ENCODE data around the gene CDH1.
"Not testable (repeated sequence)": the region's sequence is repeated elsewhere in the genome, so short reads cannot be mapped to it uniquely, and the experiment has no call there.

The CDH1 gene

DNA sequence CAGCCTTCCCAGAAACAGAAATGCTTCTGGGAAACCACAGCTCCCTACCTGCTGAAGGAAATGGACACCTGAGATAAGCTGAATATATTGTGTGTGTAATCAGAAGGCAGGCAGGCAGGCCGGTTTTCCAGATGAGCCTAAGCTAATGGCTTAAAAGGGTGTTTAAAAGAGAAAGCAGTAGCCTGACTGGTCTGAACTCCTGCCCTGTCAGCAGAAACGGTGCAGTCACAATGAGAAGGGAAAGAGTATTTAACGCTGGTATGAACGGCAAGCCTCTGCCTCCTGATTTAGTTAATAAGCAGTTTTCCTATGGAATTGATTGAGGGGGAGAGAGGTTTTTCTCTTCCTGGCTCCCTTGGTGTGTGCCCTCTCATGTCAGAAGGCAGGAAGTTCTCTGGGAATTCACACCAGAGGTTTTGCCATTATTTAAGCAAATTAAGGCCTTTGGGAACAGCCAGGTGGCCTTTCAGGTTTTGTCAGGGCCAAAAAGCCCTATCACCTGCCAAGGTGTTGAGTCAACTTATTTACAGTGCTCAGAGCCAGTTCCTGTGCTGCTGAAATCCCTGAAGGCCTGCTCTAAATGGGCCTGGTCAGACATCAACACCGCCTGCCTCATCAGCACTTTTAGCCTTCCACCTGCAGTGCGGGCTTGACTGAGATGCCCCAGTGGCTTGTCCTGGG is 41.6 kb downstream of the CDH1 start:
- Histone ChIP-seq H3K27me3 (ENCODE audit: control insufficient read depth, insufficient read depth, low read length) (no peaks in the 10 kb centered on the region), H3K27ac (ENCODE audit: low read depth, low read length) (peak overlapping the region; percentile 68), H3K4me1 (ENCODE audit: control insufficient read depth, insufficient read depth, low read length) (peaks cover 45% of the 10 kb centered on the region), H3K9me3 (ENCODE audit: control insufficient read depth, insufficient read depth, low read depth, low read length) (no peaks in the 10 kb centered on the region), H3K4me3 (ENCODE audit: low read depth, low read length) (no peak overlapping the region; the same call in 1 of the 2 replicates), H3K9ac (ENCODE audit: low read length) (peak overlapping the region; percentile 18), H3K36me3 (ENCODE audit: control insufficient read depth, insufficient read depth, low read length) (peaks cover 4% of the 10 kb centered on the region; the same call in 1 of the 2 replicates)

DNA sequence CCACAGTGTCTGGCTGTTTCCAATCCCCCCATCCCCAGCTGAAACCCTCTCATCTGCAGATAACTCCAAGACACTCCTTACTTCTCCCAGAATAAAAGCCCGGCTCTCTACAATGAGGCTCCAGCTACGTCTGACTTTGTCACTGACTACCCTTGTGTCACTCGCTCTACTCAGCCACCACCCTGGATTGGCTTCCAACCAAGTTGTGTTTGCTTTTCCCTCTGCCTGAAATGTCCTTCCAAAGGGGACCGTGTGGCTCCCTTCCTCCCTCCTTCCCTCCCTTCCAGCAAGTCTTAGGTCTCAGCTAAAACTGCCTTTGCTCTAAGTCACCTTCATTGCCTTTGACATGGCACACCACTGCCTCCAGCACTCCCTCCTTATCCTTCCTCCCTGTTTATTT is 42.8 kb downstream of the CDH1 start:
- no peak overlapping the region; the same call in 1 of the 2 replicates for H3K27ac ChIP-seq (ENCODE audit: low read depth, low read length)
- peaks cover 45% of the 10 kb centered on the region for H3K4me1 ChIP-seq (ENCODE audit: control insufficient read depth, insufficient read depth, low read length)

DNA sequence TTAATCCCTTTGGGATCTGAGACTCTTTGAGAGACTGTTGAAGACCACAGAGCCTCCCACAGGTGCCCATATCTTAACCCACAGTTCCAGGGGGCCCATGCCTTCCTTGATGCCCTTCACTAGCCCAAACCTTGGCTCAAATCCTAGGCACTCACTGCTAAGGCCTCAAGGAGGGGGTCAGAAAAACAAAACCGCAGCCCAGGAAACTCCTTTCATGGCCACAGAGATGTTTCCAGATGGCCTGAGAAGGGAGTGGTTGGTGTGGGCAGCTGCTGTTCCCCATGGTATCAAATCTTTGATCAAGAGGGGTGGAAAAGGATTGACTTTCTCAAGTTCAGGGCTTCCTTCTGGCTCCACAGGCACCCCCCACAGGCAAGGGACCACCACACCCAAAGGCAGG is 44.7 kb downstream of the CDH1 start:
- Histone ChIP-seq H3K27me3 (ENCODE audit: control insufficient read depth, insufficient read depth, low read length) (no peaks in the 10 kb centered on the region), H3K9ac (ENCODE audit: low read length) (no peak overlapping the region), H3K4me3 (ENCODE audit: low read depth, low read length) (no peak overlapping the region), H3K4me1 (ENCODE audit: control insufficient read depth, insufficient read depth, low read length) (peaks cover 42% of the 10 kb centered on the region), H3K36me3 (ENCODE audit: control insufficient read depth, insufficient read depth, low read length) (peaks cover 10% of the 10 kb centered on the region; the same call in 1 of the 2 replicates), H3K9me3 (ENCODE audit: control insufficient read depth, insufficient read depth, low read depth, low read length) (no peaks in the 10 kb centered on the region), H3K27ac (ENCODE audit: low read depth, low read length) (peak overlapping the region; percentile 54; the same call in 1 of the 2 replicates)

More for the DNA sequence above, 42.8 kb downstream of the CDH1 start:
- no peak overlapping the region for H3K4me3 ChIP-seq (ENCODE audit: low read depth, low read length)
- peaks cover 4% of the 10 kb centered on the region; the same call in 1 of the 2 replicates for H3K36me3 ChIP-seq (ENCODE audit: control insufficient read depth, insufficient read depth, low read length)
- H3K9ac ChIP-seq (ENCODE audit: low read length) = no peak overlapping the region
- H3K27me3 ChIP-seq (ENCODE audit: control insufficient read depth, insufficient read depth, low read length) = no peaks in the 10 kb centered on the region
- no peaks in the 10 kb centered on the region for H3K9me3 ChIP-seq (ENCODE audit: control insufficient read depth, insufficient read depth, low read depth, low read length)

DNA sequence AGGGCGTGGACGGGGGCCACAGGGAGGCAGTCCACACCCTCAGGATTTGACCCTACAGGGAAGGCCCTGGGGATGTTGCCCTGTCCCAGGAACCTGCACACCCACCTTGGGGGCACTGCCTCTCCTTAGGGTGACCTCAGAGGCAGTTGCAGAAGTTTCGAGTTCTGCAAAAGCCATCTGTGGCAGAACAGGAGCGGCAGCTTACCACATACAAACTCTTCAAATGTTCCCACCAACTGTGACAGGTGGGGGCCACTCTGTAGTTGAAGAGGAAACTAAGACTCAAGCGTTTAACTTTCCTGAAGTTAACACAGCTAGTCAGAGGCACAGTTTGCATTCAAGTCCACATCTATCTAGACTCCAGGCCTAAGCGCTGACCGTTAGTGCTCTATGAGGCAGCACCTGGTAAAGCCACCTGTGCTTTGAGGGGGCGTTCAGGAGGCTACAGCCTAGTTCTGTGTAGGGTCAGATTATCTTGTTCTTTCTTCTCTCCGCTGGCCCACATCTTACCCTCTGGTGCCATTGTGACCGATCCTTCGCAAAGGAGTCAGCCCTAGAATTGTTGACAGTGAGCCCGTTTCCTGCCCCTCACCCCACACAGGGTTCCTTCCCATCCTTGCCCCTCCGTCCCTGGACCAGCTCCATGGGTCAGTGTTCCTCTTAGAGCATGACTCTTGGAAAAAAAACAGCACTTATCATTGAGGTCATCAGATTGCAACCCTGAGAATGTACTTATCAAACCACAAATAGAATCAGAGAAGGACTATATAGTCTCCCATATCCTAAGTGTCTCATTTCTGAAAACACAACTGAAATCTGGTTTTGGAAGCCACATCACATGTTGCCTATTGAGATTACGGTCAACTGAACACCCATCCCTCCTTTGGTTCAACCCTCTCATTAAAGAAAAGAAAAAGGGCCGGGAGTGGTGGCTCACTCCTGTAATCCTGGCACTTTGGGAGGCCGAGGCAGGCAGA is 45.4 kb downstream of the CDH1 start:
- peaks cover 38% of the 10 kb centered on the region for H3K4me1 ChIP-seq (ENCODE audit: control insufficient read depth, insufficient read depth, low read length)
- H3K9ac ChIP-seq (ENCODE audit: low read length) = no peak overlapping the region
- peaks cover 10% of the 10 kb centered on the region; the same call in 1 of the 2 replicates for H3K36me3 ChIP-seq (ENCODE audit: control insufficient read depth, insufficient read depth, low read length)
- peak overlapping the region; percentile 54; the same call in 1 of the 2 replicates for H3K27ac ChIP-seq (ENCODE audit: low read depth, low read length)
- no peaks in the 10 kb centered on the region for H3K27me3 ChIP-seq (ENCODE audit: control insufficient read depth, insufficient read depth, low read length)
- no peak overlapping the region for H3K4me3 ChIP-seq (ENCODE audit: low read depth, low read length)
- no peaks in the 10 kb centered on the region for H3K9me3 ChIP-seq (ENCODE audit: control insufficient read depth, insufficient read depth, low read depth, low read length)

DNA sequence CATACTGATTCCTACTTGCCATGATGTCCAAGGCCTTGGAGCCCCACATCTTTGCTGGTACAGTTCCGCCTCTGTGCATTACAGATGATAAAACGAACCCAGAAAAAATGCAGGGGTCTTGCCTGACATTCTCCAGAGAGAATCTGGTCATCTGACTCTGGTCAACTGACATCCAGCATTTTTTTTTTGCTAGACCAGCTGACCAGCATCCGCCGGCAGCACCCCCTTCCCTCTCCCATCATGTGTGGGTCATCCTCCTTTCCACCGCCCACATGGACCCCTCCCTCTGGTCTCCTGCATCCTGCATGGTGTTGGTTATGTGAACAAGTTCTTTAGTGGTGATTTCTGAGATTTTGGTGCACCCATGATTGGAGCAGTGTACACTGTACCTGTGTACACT is 47.1 kb downstream of the CDH1 start:
- Histone ChIP-seq H3K27me3 (ENCODE audit: control insufficient read depth, insufficient read depth, low read length) (no peaks in the 10 kb centered on the region), H3K27ac (ENCODE audit: low read depth, low read length) (no peak overlapping the region), H3K9me3 (ENCODE audit: control insufficient read depth, insufficient read depth, low read depth, low read length) (no peaks in the 10 kb centered on the region), H3K9ac (ENCODE audit: low read length) (no peak overlapping the region), H3K4me3 (ENCODE audit: low read depth, low read length) (no peak overlapping the region), H3K36me3 (ENCODE audit: control insufficient read depth, insufficient read depth, low read length) (peaks cover 10% of the 10 kb centered on the region; the same call in 1 of the 2 replicates), H3K4me1 (ENCODE audit: control insufficient read depth, insufficient read depth, low read length) (peaks cover 27% of the 10 kb centered on the region)

DNA sequence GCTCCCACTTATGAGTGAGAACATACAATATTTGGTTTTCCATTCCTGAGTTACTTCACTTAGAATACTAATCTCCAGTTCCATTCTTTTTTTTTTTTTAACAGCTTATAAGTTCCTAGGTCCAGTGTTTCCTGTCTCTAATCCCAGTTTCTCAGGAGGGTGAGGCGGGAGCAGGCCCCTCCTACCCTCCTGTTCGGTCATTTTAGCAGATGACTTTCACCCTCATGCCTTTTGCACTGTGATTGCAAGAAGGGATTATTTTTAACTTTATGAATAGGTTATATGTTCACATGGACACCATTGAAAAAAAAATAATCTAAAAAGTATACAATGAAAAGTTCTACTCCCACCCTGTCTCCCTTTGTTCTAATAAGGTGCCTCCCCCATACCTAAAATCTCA is 47.6 kb downstream of the CDH1 start:
- Histone ChIP-seq H3K27ac (ENCODE audit: low read depth, low read length) (no peak overlapping the region), H3K9me3 (ENCODE audit: control insufficient read depth, insufficient read depth, low read depth, low read length) (no peaks in the 10 kb centered on the region), H3K27me3 (ENCODE audit: control insufficient read depth, insufficient read depth, low read length) (no peaks in the 10 kb centered on the region), H3K36me3 (ENCODE audit: control insufficient read depth, insufficient read depth, low read length) (peaks cover 9% of the 10 kb centered on the region; the same call in 1 of the 2 replicates), H3K9ac (ENCODE audit: low read length) (no peak overlapping the region), H3K4me1 (ENCODE audit: control insufficient read depth, insufficient read depth, low read length) (peaks cover 26% of the 10 kb centered on the region), H3K4me3 (ENCODE audit: low read depth, low read length) (no peak overlapping the region)

DNA sequence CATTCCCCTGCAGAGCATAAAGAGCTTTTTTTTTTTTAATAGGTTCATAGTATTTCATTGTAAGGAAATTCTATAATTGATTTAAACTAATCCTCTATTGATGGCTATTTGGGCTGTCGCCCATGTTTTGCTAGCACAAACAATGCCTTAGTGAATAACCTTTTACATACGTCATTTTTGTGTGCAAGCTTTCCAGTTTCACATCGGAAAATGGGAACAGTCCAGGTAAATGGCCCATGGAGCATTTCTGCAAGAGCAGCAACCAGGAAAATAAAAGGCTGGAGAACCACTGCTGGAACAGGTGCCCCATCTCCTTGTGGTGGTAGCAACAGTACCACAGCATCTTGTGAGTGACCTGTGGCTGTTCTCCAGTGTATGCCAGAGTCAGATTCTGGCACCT is 48.6 kb downstream of the CDH1 start:
- Histone ChIP-seq H3K4me1 (ENCODE audit: control insufficient read depth, insufficient read depth, low read length) (peaks cover 28% of the 10 kb centered on the region), H3K9ac (ENCODE audit: low read length) (no peak overlapping the region)

DNA sequence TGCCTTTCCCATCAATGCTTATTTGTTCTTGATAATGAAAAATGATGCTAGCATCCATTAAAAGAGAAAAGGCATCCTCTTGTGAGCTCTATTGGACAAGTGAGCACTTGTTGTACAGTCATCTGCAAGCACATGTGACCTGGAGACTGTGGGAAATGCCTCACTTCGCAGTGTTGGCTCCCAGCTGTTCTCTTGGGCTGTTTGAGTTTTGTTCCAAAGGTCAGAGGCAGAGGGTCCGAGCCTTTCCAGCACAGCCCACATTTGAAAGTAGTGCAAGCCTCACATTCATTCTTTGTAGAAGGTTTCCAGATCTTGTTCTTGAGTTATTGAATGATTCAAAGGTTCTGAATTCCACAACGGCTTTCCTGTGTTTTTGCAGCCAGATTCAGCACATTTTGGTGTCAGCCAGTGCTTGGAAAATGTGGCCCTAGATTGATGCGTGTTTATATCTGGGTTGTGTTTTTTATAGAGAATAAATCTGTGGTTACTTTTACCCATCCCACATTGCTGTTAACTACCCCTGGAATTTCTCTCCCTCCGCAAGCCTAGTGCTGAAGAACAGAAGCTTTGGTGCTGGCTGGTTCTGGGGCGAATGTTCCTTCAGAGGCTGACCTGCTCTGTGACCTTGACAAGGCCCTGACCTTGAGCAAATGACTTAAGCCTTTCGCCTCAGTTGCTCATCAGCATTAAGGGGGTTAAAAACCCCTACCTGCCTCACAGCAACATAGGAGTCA is 49.8 kb downstream of the CDH1 start:
- H3K27me3 ChIP-seq (ENCODE audit: control insufficient read depth, insufficient read depth, low read length) = no peaks in the 10 kb centered on the region

More for the DNA sequence above, 48.6 kb downstream of the CDH1 start:
- Histone ChIP-seq H3K27ac (ENCODE audit: low read depth, low read length) (no peak overlapping the region), H3K27me3 (ENCODE audit: control insufficient read depth, insufficient read depth, low read length) (no peaks in the 10 kb centered on the region), H3K4me3 (ENCODE audit: low read depth, low read length) (no peak overlapping the region), H3K36me3 (ENCODE audit: control insufficient read depth, insufficient read depth, low read length) (peaks cover 6% of the 10 kb centered on the region; the same call in 1 of the 2 replicates), H3K9me3 (ENCODE audit: control insufficient read depth, insufficient read depth, low read depth, low read length) (no peaks in the 10 kb centered on the region)

DNA sequence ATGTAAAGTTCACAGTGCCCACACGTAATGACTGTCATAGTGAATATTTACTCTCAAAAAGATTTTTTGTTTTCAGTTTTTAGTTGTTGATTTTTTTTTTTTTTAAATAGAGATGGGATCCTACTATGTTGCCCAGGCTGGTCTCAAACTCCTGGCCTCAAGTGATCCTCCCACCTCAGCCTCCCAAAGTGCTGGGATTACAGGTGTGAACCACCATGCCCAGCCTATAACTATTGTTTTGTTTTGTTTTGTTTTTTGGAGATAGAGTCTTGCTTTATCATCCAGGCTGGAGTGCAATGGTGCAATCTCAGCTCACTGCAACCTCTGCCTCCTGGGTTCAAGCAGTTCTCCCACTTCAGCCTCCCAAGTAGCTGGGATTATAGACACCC is 50.3 kb downstream of the CDH1 start:
- not testable (repeated sequence) for H3K36me3 ChIP-seq (ENCODE audit: control insufficient read depth, insufficient read depth, low read length); H3K9ac ChIP-seq (ENCODE audit: low read length); H3K9me3 ChIP-seq (ENCODE audit: control insufficient read depth, insufficient read depth, low read depth, low read length); H3K27ac ChIP-seq (ENCODE audit: low read depth, low read length); H3K27me3 ChIP-seq (ENCODE audit: control insufficient read depth, insufficient read depth, low read length); H3K4me3 ChIP-seq (ENCODE audit: low read depth, low read length)
- H3K4me1 ChIP-seq (ENCODE audit: control insufficient read depth, insufficient read depth, low read length) = peaks cover 24% of the 10 kb centered on the region

More for the DNA sequence above, 49.8 kb downstream of the CDH1 start:
- peaks cover 27% of the 10 kb centered on the region for H3K4me1 ChIP-seq (ENCODE audit: control insufficient read depth, insufficient read depth, low read length)
- H3K9ac ChIP-seq (ENCODE audit: low read length) = no peak overlapping the region
- H3K9me3 ChIP-seq (ENCODE audit: control insufficient read depth, insufficient read depth, low read depth, low read length) = no peaks in the 10 kb centered on the region
- no peak overlapping the region for H3K27ac ChIP-seq (ENCODE audit: low read depth, low read length)
- no peak overlapping the region for H3K4me3 ChIP-seq (ENCODE audit: low read depth, low read length)
- H3K36me3 ChIP-seq (ENCODE audit: control insufficient read depth, insufficient read depth, low read length) = peaks cover 6% of the 10 kb centered on the region; the same call in 1 of the 2 replicates

DNA sequence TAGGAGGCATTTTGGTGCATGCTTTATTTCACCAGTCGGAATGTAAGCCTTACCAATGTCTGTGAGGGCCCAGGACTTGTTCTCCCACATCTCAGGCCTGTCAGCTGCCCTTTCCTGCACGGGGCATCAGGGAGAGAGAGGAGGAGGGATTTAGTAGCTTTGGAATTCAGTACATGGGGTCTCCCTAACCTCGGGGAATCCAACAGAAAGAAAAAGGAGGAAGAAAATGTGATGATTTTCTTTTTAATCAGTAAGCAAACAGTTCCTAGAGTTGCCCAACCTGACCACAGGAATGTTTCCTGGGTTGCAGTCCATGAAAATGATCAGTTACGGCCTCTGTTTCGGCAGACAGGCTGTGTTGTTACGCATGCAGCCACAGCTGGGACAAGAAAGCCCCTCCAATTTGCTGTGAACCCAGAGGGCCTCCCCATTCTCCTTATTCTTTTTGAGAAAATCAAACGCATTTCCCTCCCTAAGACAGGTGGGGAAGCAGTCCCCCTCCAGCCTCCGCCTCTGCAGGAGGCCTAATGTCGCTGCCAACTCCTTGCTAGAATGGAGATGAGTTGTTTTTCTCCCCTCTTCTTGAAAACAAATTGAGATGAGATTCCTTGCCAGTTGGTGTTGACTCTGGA is 53.2 kb downstream of the CDH1 start:
- no peak overlapping the region for H3K4me3 ChIP-seq (ENCODE audit: low read depth, low read length)

More for the DNA sequence above, 53.2 kb downstream of the CDH1 start:
- Histone ChIP-seq H3K9ac (ENCODE audit: low read length) (peak overlapping the region; percentile 49), H3K9me3 (ENCODE audit: control insufficient read depth, insufficient read depth, low read depth, low read length) (no peaks in the 10 kb centered on the region), H3K36me3 (ENCODE audit: control insufficient read depth, insufficient read depth, low read length) (peaks cover 6% of the 10 kb centered on the region; the same call in 1 of the 2 replicates), H3K4me1 (ENCODE audit: control insufficient read depth, insufficient read depth, low read length) (peaks cover 34% of the 10 kb centered on the region), H3K27ac (ENCODE audit: low read depth, low read length) (peak overlapping the region; percentile 73), H3K27me3 (ENCODE audit: control insufficient read depth, insufficient read depth, low read length) (no peaks in the 10 kb centered on the region)
